ENCODE measurements around the gene SCLT1.

DNA sequence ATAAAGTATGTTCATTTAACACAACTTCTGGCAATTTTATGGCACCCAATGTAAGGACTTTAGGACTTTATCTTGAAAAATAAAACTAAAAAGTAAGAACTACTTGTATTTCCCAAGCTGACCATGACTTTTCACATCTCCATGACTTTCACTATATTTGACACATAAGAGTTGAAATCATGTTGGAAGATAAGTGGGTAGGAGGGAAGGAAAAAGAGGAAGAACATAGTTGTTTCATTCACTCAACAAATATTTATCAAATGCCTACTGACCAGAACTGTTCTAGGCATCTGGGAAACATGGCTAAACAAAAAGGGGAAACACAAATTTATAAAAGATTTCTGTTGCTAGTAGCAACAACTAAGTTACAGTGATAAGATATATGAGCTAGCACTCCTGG, 16.0 kb downstream of the SCLT1 start:
- TF ChIP-seq POLR2A (IDR thresholded peaks at IDR 0.05) (no peak), CTCF (IDR thresholded peaks at IDR 0.05) (no peak)

Data from sigmoid colon (tissue), 3 donors.